HG03439 (cell line): ENCODE data around the gene IKZF1.

Experiments used
- ATAC-seq: cut with Tn5 transposase; IDR thresholded peaks from one replicate; pipeline ENCODE4 v1.9.1; 2021; ENCODE audit warnings: mild to moderate bottlenecking, moderate library complexity; ENCODE audit not compliant: unreplicated experiment

IKZF1 gene

DNA sequence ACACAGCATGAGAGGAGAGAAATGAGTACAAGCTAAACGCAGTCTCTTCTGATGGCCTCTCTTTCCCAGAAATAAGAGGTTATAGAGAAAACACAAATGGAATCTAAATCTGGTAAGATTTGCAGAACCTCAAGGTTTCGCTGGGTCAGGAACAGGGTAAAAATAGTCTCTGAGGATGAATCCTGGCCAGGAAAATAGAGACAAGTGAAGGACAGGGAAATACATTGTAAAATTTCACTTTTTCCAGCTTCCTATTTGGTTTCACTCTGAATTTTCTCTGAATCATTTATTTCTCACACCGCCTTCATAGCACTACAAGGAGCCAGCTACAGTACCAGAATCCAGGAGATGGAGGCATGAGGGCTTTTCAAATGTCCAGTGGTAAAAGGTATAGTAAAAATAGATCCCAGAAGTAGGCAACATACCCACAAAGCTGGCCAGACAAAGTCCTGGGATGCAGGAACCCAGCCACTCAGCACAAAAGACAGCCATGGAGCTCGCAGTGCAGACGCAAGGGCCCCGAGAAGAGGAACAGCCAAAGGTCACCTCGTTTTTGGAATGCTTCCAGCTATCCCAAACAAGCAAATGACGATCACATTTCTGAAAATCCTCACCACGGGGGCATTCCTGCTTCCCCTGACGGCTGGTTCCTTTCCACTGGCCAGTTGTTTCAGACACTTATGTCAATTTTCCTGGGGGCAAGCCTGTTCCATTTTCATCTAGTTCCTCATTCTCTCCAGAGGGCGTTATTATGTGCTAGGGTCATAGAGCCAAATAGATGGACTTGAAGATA lies 21.5 kb upstream of the IKZF1 start:
- ATAC-seq: no peak

GRCh38 chr7:50283731-50284130 lies 20.8 kb upstream of the IKZF1 start:
- no peak for ATAC-seq

GRCh38 chr7:50284296-50284695 lies 20.2 kb upstream of the IKZF1 start:
- no peak for ATAC-seq

DNA sequence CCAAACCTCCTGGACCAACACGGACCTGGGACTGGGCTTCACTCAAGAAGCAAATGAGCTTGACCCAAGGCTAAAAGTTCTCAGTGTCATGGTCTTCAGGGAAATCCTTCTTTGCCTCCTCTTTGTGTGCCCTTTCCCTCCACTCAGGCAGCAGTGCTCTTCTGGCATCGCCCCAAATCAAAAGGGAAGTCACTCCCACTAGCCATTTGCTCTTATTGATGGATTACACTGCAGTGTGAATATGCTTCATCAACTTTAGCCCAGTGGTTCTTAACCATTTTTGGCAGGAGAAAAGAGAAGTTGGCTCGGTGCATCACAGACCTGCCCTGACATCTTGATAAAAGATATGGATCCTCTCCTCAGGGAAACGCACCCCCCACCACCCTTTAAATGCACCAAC lies 19.2 kb upstream of the IKZF1 start:
- ATAC-seq: no peak

GRCh38 chr7:50287129-50287528 lies 17.4 kb upstream of the IKZF1 start:
- ATAC-seq: no peak

DNA sequence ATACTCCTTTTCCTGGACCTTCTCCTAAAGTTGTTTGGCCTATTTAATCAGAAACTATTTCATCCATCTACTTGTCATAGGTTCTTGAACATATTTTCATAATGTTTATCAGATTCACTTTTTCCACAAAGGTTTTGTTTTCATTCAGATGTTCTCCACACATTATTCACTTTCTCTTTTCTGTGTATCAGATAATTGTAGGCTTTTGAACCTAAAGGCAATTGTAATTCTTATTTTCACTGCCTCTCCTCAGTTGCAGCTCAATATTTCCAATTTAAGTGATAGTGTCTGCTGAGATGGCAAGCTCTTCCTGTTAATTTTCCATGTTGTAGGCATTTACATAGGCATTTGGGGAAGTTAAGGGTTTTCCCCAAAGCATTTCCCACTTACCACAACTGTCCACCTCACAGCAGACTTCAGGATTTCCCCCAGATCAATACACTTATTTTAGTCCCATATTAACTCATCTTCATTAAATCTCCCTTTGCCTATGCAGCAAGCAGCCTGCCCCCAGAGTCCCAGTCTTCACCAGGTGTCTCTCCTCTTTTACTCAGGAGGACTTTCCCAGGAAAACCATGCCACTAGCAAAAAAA lies 12.3 kb upstream of the IKZF1 start:
- no peak for ATAC-seq

DNA sequence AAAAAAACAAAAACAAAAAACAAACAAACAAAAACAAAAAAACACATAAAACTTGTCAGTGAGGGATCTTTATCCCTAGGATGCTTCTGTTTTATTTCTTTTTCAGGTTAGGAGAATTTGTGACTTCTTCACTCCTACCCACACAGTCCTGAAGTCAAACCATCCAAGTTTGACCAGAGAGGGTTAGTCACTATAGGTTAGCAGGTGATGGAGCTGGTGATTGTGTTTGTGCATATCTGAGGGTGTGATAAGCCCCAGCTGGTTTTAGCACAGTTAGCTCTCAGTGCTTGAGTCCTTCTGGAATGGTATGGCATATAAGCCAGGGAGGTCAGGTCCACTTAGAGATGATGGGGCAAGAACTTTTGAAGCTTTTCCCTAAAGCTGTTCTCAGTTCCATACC lies 11.8 kb upstream of the IKZF1 start:
- no peak for ATAC-seq

DNA sequence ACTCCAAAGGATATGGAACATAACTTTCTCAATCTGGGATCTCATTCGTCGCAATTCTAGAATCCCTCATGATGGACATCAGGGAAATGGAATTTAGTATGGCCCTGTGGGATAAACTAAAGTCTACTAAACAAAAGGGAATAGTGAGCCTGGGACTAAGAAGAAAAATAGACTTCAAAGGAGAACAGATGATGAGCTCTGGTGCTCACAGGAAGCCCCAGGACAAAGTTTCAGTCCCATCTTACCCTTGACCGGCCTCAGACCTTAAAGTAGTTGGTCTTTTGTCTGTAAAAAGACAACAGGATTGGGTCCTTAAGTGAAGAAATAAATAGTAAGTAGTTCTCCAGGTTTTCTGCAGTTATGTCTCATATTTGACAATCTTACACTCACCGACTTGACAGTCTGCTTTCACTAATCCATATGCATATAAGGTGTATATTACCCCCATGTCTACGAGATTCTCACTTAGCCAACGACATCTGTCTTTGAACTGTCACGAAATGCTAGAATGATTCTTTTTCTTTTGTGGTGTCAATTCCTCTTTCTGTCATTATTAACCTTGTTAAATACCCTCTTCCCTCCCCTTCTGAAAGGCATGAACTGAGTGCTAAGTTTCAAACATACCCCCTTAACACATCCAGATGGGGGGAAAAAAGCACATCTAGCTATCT lies 10.9 kb upstream of the IKZF1 start:
- no peak for ATAC-seq

DNA sequence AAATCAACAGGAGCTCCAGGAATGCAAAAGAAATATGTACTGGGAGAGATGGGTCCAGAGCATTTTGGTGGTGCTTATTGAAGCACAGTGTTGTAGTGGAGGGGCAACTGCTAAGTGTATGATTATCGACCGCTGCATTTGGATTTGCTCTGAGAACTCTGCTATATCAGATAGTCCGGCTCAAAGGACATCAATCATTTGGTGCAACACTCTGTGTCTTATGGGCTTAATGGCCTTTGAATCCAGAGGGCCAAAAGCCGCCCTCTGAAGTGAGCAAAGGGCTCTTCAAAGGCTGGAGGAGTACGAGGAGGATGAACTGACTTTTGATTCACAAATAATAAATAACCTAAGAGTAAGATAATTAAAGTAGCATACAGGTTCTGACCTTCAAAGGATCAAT lies 9.4 kb upstream of the IKZF1 start:
- no peak for ATAC-seq

DNA sequence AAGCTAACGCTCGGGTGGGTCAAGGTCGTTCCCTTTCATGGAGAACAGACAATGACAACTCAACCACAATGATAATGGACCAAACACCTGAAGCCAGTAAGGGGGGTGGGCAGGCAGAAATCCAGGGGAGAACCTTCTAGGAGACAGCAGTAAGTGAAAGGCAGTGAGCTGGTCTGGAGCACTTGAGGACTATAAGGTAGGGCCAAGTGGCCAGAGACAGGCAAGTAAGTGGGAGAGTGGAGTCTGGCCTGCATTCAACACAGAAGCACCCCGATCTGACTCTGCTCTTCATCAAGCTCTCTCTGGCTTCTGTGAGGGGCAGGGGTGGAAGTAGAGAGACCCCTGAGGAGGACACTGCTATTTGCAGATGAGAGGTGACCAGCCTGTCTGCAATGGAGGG lies 7.7 kb upstream of the IKZF1 start:
- no peak for ATAC-seq

GRCh38 chr7:50298811-50299562 lies 5.5 kb upstream of the IKZF1 start:
- ATAC-seq: no peak

DNA sequence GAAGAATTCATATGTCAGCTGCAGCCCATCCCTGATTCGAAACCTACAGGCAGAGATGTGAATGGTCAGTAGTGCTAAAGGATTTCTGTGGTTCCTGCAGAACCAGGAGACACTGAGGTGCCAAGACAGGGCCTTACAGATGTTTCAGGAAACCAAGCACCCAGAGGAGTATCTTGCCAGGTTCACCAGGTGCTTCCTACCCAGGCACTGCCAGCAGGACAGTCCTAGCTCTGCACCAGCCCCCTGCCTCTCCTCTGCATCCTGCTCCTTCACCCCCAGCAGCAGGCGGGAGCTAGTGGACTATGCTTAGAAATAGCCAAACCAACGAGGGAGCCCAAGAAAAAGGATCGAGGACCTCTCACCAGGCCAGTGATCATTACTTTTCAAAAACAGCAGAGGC lies 4.2 kb upstream of the IKZF1 start:
- no peak for ATAC-seq

- no peak for ATAC-seq
These were observed 1.8 kb upstream of the IKZF1 start for GRCh38 chr7:50302486-50303334.

- ATAC-seq: peak; percentile 18
These were observed 984 bp upstream of the IKZF1 start for GRCh38 chr7:50303335-50304128.

DNA sequence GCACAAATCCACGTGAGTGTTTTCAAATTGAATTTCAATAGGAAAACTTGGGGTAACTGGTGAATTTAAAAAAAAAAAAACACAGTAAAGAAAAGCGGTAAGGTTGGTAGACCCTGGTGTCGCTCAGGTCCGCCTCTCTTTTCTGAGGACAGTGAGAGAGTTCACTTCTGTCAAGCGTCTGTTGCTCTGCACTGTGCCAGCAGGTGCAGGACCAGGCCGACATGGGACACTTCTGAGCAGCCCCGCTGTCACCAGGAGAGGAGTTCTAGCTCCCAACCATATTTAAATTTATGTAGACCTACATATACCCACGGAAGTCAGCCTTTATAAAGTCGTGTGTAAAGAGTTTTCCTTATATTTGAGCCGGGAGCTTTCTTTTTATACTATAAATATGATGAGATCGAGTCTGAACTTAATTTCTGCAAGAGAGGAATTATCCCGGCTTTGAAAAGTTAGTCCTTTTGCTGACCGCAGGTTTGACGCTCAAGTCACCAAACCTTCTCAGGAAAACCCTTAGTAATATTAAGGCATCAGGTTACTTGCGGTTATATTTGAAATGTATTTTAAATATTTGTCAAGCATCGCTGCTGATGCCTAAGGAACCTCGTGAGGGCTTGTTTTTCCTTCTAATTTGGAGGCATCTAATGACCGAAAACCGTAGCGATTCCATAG lies 531 bp downstream of the IKZF1 start:
- peak; percentile 43 for ATAC-seq

DNA sequence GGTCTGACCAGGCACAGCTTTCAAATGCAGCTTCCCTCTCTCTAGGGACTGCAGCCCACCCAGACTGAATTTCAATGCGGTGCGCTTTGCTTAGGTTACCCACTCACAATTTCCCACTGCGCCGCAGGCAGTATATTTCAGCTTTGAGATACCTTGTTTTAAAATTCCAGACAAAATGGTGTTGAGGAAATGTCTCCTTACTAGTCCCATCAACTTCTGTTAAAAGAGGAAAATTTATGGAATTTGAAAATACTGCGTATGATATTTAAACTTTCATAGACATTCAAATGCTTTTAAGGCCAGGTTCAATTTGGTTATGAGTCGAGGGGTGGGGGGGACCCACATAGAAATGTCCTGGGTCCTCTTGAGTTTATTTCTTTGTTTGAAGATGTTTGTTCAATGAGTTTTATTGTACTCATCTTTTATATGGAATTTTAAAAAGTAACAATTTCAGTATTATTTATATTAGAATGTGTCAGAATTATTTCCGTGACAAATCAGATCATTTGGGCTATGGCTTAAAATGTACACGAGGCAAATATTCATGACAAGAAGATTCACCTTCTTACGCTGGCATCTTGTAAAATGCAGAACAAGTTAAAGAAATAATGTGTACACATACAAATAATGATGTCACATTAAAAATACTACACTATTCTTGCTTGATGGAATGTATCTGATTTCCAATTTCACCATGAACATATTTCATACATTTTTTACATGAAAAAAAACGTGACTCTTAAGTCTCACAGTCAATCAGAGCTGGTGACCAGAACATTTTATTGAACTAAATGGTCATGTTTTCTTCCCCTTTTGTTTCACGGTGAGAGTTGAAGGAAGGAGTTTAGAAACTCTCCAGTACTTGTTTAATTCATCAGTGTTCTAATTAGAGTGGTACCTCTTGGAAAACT lies 1.3 kb downstream of the IKZF1 start:
- no peak for ATAC-seq

DNA sequence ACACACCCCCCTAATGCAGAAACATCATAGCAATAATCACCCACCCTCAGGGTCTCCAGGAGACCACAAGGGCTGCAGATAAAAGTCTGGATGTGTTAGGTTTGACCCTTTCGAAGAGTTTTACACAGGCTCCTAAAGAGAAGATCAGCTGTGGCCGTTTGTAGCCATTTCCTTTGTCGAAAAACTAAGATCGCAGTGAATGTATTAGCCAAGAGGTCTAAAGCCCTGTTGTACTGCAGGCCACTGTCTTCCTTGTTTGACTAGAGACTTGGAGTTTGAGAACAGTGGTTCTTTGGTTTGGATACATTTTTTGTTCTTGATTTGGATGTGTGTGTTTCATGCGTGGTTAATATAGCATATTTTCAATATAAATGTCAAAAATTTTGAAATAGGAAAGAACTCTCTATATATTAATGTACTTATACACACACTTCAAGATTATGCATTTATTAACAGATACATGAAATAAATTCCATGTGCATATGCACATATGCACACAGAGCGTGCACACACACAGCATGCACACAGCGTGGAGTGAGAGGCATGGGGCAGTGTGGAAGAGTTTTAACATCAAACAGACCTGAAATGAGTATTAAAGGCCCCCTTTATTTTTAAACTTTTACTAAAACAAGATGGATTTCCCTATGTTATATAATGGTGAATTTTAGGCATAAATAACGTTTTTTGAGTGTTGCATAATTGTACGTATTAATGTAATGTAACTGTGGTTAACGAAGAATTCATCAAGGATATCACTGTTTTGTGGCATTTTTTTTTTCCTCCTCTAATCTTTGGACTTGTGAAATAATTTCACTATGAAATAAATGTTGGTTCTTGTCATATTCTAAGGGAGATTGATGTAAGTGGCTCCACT lies 2.2 kb downstream of the IKZF1 start:
- no peak for ATAC-seq
